Measurements from ENCODE around the gene RAI14. TPM values are rescaled to one million over a fixed set of nuclear protein-coding genes. Genes with fewer than 3 reads are reported as not detected.

RAI14 gene
- total RNA-seq, 4 donors from 2014 or later = 16.4 to 32.2 (median 18.8) TPM

GRCh38 chr5:34831303-34831702, 175.2 kb downstream of the RAI14 start:
- no peak for DNase-seq (ENCODE audit: low spot score)
- no peak for ATAC-seq (ENCODE audit: low FRiP score)
- no peak for TF ChIP-seq CTCF (IDR thresholded peaks at IDR 0.05)

GRCh38 chr5:34832568-34832967, 176.4 kb downstream of the RAI14 start:
- no peak for DNase-seq (ENCODE audit: low spot score)
- no peak for ATAC-seq (ENCODE audit: low FRiP score)
- TF ChIP-seq CTCF (IDR thresholded peaks at IDR 0.05) = no peak

- no peak for TF ChIP-seq CTCF (IDR thresholded peaks at IDR 0.05)
- DNase-seq (ENCODE audit: low spot score) (no peak), ATAC-seq (ENCODE audit: low FRiP score) (no peak)
These were observed 177.0 kb downstream of the RAI14 start for GRCh38 chr5:34833090-34833489.

GRCh38 chr5:34833976-34834793, 178.1 kb downstream of the RAI14 start:
- DNase-seq (ENCODE audit: low spot score) (no peak), ATAC-seq (ENCODE audit: low FRiP score) (no peak)

GRCh38 chr5:34834794-34835089, 178.6 kb downstream of the RAI14 start:
- TF ChIP-seq CTCF (IDR thresholded peaks at IDR 0.05) = no peak
- no peak for ATAC-seq (ENCODE audit: low FRiP score)

More at GRCh38 chr5:34833976-34834793, 178.1 kb downstream of the RAI14 start:
- no peak for TF ChIP-seq CTCF (IDR thresholded peaks at IDR 0.05)

GRCh38 chr5:34835664-34836063, 179.5 kb downstream of the RAI14 start:
- ATAC-seq (ENCODE audit: low FRiP score) = no peak
- no peak for DNase-seq (ENCODE audit: low spot score)
- no peak for TF ChIP-seq CTCF (IDR thresholded peaks at IDR 0.05)

More at GRCh38 chr5:34834794-34835089, 178.6 kb downstream of the RAI14 start:
- DNase-seq (ENCODE audit: low spot score) = no peak

Data from omental fat pad (tissue), 4 donors.